Thoracic aorta (tissue), 2 donors: ENCODE results near the gene FAM221B. TPM values are rescaled to one million over a fixed set of nuclear protein-coding genes. Genes with fewer than 3 reads are reported as not detected.
A peak's percentile ranks its signal among the peaks of the same experiment; 100 is the strongest.

Experiments
- ATAC-seq: fragments of 150-250 bp; one replicate; pipeline ENCODE4 v1.8.0; 2017; ENCODE audit warnings: low read depth; ENCODE audit not compliant: insufficient number of reproducible peaks, low FRiP score
- DNase-seq: peaks from one replicate; pipeline ENCODE4 v3.0.0-alpha.2; 2020; ENCODE audit warnings: low spot score
- H3K27ac ChIP-seq, 2 donors: fragments of 200-600 bp; sonication (generic); 1 replicate in 1 of 2; 2 replicates in 1 of 2; pipeline ENCODE4 v1.5.1; 2016; ENCODE audit warnings: mild to moderate bottlenecking in 2 of 2, moderate library complexity in 2 of 2
- H3K27me3 ChIP-seq: fragments of 200-600 bp; sonication (generic); replicated peaks from 2 replicates; pipeline ENCODE4 v1.6.0; 2016; ENCODE audit warnings: mild to moderate bottlenecking; ENCODE audit not compliant: insufficient read depth
- H3K36me3 ChIP-seq: fragments of 200-600 bp; sonication (generic); one replicate; pipeline ENCODE4 v1.5.1; 2016
- H3K4me1 ChIP-seq, 2 donors: fragments of 200-600 bp; sonication (generic); 1 replicate in 1 of 2; 2 replicates in 1 of 2; pipeline versions ENCODE4 v1.5.1 to v1.6.0; 2016; ENCODE audit warnings: low read depth in 2 of 2, mild to moderate bottlenecking in 1 of 2; ENCODE audit not compliant: control insufficient read depth in 1 of 2
- H3K4me3 ChIP-seq: fragments of 200-600 bp; sonication (generic); 2 replicates; pipeline ENCODE4 v1.5.1; 2016; ENCODE audit warnings: mild to moderate bottlenecking
- H3K9me3 ChIP-seq: fragments of 200-600 bp; sonication (generic); 2 replicates; pipeline ENCODE4 v1.5.1; 2016
- total RNA-seq, 2 donors: library from RNA; depleted of rRNA; stranded (reverse); fragments of >200 nt; gene quantifications; one replicate each; pipeline versions ENCODE4 v1.1.0 to v1.2.3, GENCODE V29; 2016
- TF ChIP-seq, protein P1 (sequence below): fragments of 200-600 bp; sonication (generic); IDR thresholded peaks from one replicate; pipeline ENCODE4 v1.5.1; 2019; ENCODE audit warnings: antibody characterized with exemption

The FAM221B gene
- total RNA-seq, 2 donors from 2014 or later, result not detected

DNA sequence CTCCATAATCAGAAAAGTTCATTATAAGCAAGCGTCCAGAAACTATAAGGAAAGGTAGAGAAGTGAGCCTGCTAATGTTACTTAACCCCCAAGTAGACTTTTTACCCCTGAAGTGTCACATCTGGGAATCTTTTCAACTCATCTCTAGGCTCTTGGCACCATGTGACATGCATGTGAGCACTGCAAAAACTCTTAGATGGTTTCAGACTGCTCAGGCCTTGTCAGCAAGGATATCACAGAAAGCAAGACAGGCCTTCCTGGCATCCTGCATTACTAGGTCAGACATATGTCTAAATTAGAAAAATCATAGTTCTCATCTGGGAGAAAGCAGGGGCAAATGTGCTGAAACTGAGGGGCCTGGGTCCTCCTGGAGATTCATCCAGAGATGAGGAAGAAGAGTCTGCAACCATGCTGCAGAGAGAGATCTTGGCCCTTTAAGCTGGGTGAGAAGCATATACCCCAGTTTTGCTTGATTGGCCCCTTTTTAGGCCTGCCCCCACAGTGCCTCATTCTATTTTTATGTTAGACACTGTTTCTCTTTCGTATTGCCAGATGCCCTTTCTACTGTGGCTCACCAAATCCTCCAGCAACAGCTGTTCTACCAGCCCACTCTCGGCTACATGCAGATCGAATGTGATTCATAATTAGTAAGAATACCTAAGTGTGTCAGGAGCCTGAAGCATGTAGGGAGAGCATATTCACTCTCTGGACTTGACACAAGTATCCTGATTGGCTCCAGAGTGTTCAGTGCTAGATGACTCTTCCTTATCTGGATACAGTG, 19.4 kb upstream of the FAM221B start:
- TF ChIP-seq, protein P1, sequence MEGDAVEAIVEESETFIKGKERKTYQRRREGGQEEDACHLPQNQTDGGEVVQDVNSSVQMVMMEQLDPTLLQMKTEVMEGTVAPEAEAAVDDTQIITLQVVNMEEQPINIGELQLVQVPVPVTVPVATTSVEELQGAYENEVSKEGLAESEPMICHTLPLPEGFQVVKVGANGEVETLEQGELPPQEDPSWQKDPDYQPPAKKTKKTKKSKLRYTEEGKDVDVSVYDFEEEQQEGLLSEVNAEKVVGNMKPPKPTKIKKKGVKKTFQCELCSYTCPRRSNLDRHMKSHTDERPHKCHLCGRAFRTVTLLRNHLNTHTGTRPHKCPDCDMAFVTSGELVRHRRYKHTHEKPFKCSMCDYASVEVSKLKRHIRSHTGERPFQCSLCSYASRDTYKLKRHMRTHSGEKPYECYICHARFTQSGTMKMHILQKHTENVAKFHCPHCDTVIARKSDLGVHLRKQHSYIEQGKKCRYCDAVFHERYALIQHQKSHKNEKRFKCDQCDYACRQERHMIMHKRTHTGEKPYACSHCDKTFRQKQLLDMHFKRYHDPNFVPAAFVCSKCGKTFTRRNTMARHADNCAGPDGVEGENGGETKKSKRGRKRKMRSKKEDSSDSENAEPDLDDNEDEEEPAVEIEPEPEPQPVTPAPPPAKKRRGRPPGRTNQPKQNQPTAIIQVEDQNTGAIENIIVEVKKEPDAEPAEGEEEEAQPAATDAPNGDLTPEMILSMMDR, result no peak
- H3K4me3 ChIP-seq, result no peak overlapping the region
- H3K4me1 ChIP-seq, result peaks cover 20 to 43% of the 10 kb centered on the region in 2 donors
- ATAC-seq (peak; percentile 45), DNase-seq (no peak)
- H3K9me3 ChIP-seq, result no peaks in the 10 kb centered on the region
- peak overlapping the region; percentile 23 to 40 for H3K27ac ChIP-seq
- no peaks in the 10 kb centered on the region for H3K36me3 ChIP-seq
- no peaks in the 10 kb centered on the region for H3K27me3 ChIP-seq

DNA sequence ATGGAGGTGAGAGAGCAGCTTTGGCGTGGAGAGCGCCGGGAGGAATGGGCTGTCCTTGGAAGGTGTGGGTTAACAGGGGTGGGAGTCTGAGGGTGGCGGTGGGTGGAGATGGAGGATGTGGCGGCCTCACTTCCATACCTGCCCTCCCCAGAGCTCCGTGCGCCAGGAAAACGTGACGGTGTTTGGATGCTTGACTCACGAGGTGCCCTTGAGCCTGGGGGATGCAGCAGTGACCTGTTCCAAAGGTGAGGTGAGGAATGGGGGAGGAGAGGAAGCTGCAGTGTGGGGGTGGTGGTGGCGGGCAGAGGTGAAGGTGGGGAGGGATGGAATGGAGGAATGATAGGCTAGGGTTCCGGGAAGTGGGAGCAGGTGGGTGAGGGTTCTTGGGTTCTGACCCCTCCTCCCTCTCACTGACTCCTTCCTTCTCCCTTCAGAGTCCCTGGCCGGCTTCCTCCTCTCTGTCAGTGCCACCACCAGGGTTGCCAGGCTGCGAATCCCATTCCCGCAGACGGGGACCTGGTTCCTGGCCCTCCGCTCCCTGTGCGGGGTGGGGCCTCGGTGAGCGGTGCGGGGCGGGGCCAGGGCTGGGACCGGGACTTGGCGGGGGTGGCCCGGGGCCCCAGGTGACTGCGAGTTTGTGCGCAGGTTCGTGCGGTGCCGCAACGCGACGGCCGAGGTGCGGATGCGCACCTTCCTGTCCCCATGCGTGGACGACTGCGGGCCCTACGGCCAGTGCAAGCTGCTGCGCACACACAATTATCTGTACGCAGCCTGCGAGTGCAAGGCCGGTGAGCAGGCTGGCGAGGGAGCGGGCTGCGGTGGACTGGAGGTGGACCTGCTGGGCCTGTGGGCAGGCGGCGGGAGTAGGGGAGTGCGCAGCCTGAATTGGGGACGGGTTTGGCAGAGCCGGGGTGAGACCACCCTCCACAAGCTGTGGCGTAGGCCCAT, 17.6 kb upstream of the FAM221B start:
- no peaks in the 10 kb centered on the region for H3K9me3 ChIP-seq
- TF ChIP-seq, protein P1, result no peak
- no peaks in the 10 kb centered on the region for H3K27me3 ChIP-seq
- ATAC-seq (no peak), DNase-seq (no peak)
- H3K36me3 ChIP-seq, result no peaks in the 10 kb centered on the region
- peak overlapping the region; percentile 3 to 39 for H3K27ac ChIP-seq
- no peak overlapping the region for H3K4me3 ChIP-seq
- H3K4me1 ChIP-seq, result peaks cover 20 to 43% of the 10 kb centered on the region in 2 donors

DNA sequence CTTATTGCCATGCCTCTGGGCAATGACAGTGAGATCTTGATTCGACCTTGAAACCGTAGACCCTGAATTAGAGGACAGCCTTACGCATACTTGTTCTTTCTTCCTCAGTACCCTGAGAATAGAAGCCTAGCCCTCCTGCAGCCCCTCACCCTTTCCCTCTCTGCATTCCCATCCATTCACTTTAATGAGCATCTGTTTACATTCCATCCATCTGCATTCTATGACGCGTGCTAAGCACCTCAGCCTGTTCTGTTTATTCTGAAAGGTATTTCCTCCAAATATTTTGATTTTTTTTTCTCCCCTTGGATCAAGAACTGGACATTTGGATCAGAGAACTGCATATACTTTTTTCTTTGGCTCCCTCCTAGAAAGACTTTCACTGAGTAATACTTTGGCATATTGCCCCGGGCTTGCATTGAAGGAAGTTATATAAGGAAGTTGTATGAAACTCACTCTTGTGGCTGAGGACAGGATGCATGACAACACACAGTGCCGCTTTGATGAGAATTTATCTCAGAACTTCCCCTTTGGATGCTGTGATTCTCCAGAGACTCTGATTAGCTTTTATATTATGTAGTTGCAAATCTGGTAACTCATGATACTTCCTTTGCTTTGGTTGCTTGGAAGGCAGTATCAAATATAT, 16.2 kb upstream of the FAM221B start:
- Histone ChIP-seq H3K4me3 (peak overlapping the region; percentile 3), H3K27me3 (no peaks in the 10 kb centered on the region), H3K36me3 (no peaks in the 10 kb centered on the region), H3K4me1 (peaks cover 20 to 43% of the 10 kb centered on the region in 2 donors), H3K27ac (peak overlapping the region; percentile 10 to 39), H3K9me3 (no peaks in the 10 kb centered on the region)
- DNase-seq (peak; percentile 25), ATAC-seq (no peak)
- TF ChIP-seq, protein P1, result no peak

DNA sequence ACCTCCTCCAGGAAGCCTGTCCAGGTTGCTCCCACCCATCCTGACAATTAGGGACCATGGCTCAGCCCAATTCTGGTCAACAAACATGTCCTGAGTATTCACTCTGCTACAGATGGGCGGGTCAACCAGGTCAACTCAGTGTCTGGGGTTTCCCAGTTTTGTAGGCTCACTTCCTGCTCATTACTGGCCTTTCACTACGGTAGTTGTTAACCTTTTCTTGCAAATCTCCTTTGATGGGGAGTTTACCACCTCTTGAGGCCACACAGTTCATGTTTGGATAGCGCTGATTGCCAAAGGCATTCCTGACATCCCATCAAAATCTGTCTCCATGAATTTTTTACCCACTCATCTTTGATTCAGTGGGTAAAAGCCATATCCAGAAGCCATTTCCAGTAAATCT, 14.3 kb upstream of the FAM221B start:
- H3K27me3 ChIP-seq, result no peaks in the 10 kb centered on the region
- no peaks in the 10 kb centered on the region for H3K9me3 ChIP-seq
- DNase-seq (no peak), ATAC-seq (no peak)
- no peaks in the 10 kb centered on the region for H3K36me3 ChIP-seq
- no peak overlapping the region for H3K27ac ChIP-seq
- H3K4me3 ChIP-seq, result no peak overlapping the region
- TF ChIP-seq, protein P1, result no peak
- H3K4me1 ChIP-seq, result peaks cover 14 to 33% of the 10 kb centered on the region in 2 donors
